GM12878 (cell line): ENCODE measurements around the gene LGI2. TPM values are rescaled to one million over a fixed set of nuclear protein-coding genes. Genes with fewer than 3 reads are reported as not detected.

Source experiments
- ATAC-seq: fragments of 200-7000 bp; cut with Tn5 transposase; 3 replicates; pipeline ENCODE4 v1.9.1; 2020; ENCODE audit warnings: mild to moderate bottlenecking, moderate library complexity
- BruUV-seq: library from RNA; stranded (reverse); fragments of 400-500 nt; replicated peaks from 2 replicates; lab custom pipeline; 2021; lab: Mats Ljungman, UMichigan
- CTCF ChIA-PET: fragments of 300-600 bp; sonication (Branson Sonifier 250); formaldehyde crosslinking; extraction: SDS; loops from one replicate; lab custom pipeline; 2021; ENCODE audit warnings: inconsistent platforms; lab: Yijun Ruan, JAX
- POLR2A ChIA-PET: fragments of 350-600 bp; formaldehyde crosslinking; extraction: SDS; loops from one replicate; lab custom pipeline; 2021; ENCODE audit warnings: inconsistent platforms; lab: Charles Lee
- RAD21 ChIA-PET: fragments of 300-600 bp; sonication (Branson Sonifier 250); formaldehyde crosslinking; loops from one replicate; lab custom pipeline; 2023; ENCODE audit warnings: antibody characterized with exemption; ENCODE audit not compliant: unreplicated experiment; lab: Charles Lee
- SMC1A ChIA-PET: fragments of 300-600 bp; sonication (Branson Sonifier 250); formaldehyde crosslinking; loops from one replicate; lab custom pipeline; 2023; ENCODE audit not compliant: unreplicated experiment, uncharacterized antibody; lab: Charles Lee
- DNase-seq: peaks from one replicate; pipeline ENCODE4 v3.0.0-alpha.2; 2011; ENCODE audit warnings: low read depth, low spot score
- FAIRE-seq: peaks from 3 replicates; lab custom pipeline; 2011; peaks lifted over from hg19 to GRCh38; lab: Jason Lieb, UNC
- H2AFZ ChIP-seq: 2 replicates; pipeline ENCODE4 v1.6.0; 2011; ENCODE audit warnings: low read depth, low read length, control low read depth; ENCODE audit not compliant: control insufficient read depth
- H3K27ac ChIP-seq: 2 replicates; pipeline ENCODE4 v1.5.1; 2011; ENCODE audit warnings: control low read depth; ENCODE audit not compliant: control insufficient read depth, insufficient read depth
- H3K27me3 ChIP-seq, 2 experiments: replicated peaks in 1 of 2; 2 replicates each; pipeline versions ENCODE4 v1.6.0 to v1.6.1; 2011; ENCODE audit warnings: low read length in 1 of 2; ENCODE audit not compliant: control insufficient read depth in 2 of 2, insufficient read depth in 2 of 2
- H3K36me3 ChIP-seq, 2 experiments: 2 replicates each; pipeline ENCODE4 v1.5.1; 2011; ENCODE audit warnings: low read length in 1 of 2; ENCODE audit not compliant: control insufficient read depth in 2 of 2, insufficient read depth in 2 of 2
- H3K4me1 ChIP-seq: 2 replicates; pipeline ENCODE4 v1.6.1; 2011; ENCODE audit warnings: mild to moderate bottlenecking, low read length, moderate library complexity, mixed read lengths; ENCODE audit not compliant: control insufficient read depth, insufficient read depth
- H3K4me2 ChIP-seq: 2 replicates; pipeline ENCODE4 v1.6.0; 2011; ENCODE audit warnings: control low read depth; ENCODE audit not compliant: control insufficient read depth, insufficient read depth
- H3K4me3 ChIP-seq: fragments of 200-600 bp; sonication (generic); 2 replicates; pipeline ENCODE4 v1.5.1; 2016
- H3K79me2 ChIP-seq: 2 replicates; pipeline ENCODE4 v1.6.0; 2011; ENCODE audit warnings: low read length; ENCODE audit not compliant: control insufficient read depth, insufficient read depth
- H3K9ac ChIP-seq: 2 replicates; pipeline ENCODE4 v1.8.0; 2011; ENCODE audit warnings: low read length, control low read depth, mixed read lengths; ENCODE audit not compliant: control insufficient read depth, insufficient read depth
- H3K9me3 ChIP-seq: replicated peaks from 3 replicates; pipeline ENCODE4 v1.5.1; 2011; ENCODE audit warnings: mild to moderate bottlenecking, low read length; ENCODE audit not compliant: control insufficient read depth, insufficient read depth
- H4K20me1 ChIP-seq: 2 replicates; pipeline ENCODE4 v1.6.0; 2011; ENCODE audit not compliant: control insufficient read depth, insufficient read depth
- ATF2 ChIP-seq: IDR thresholded peaks from 2 replicates; pipeline ENCODE4 v1.6.1; 2012; ENCODE audit warnings: low read length, inconsistent platforms
- BHLHE40 ChIP-seq, 2 experiments: fragments of 450-650 bp in 1 of 2; IDR thresholded peaks; 2 replicates each; pipeline ENCODE4 v1.6.1; 2011 to 2017; ENCODE audit warnings: low read depth in 2 of 2, borderline replicate concordance in 1 of 2, improper control_type of control experiment in 1 of 2, low read length in 1 of 2, mild to moderate bottlenecking in 1 of 2
- CUX1 ChIP-seq: IDR thresholded peaks from 2 replicates; pipeline ENCODE4 v1.6.1; 2012; ENCODE audit warnings: improper control_type of control experiment, low read depth, low read length; ENCODE audit not compliant: insufficient replicate concordance
- FOXM1 ChIP-seq: IDR thresholded peaks from 2 replicates; pipeline ENCODE4 v1.6.1; 2012; ENCODE audit warnings: low read depth, mild to moderate bottlenecking, inconsistent platforms, low read length, moderate library complexity
- HDAC2 ChIP-seq: fragments of 200-600 bp; sonication (generic); IDR thresholded peaks from 2 replicates; pipeline ENCODE4 v1.6.1; 2017
- KAT2A ChIP-seq: conservative IDR thresholded peaks from 2 replicates; pipeline ENCODE4 v1.6.1; 2011; ENCODE audit warnings: low read depth, low read length; ENCODE audit not compliant: control insufficient read depth
- KLF5 ChIP-seq: fragments of 450-650 bp; IDR thresholded peaks from 2 replicates; pipeline ENCODE4 v1.6.1; 2014; ENCODE audit warnings: mild to moderate bottlenecking; ENCODE audit not compliant: partially characterized antibody
- MAX ChIP-seq: IDR thresholded peaks from 2 replicates; pipeline ENCODE4 v1.6.1; 2012; ENCODE audit warnings: low read depth, low read length, improper control_type of control experiment
- MEF2B ChIP-seq: fragments of 450-650 bp; IDR thresholded peaks from 2 replicates; pipeline ENCODE4 v1.6.1; 2018; ENCODE audit warnings: mild to moderate bottlenecking, moderate library complexity; ENCODE audit not compliant: partially characterized antibody, poor library complexity, severe bottlenecking
- SMARCA5 ChIP-seq: fragments of 450-650 bp; IDR thresholded peaks from 2 replicates; pipeline ENCODE4 v1.6.1; 2017; ENCODE audit warnings: mild to moderate bottlenecking
- SRF ChIP-seq, 2 experiments: IDR thresholded peaks; 2 replicates each; pipeline ENCODE4 v1.6.1; 2011; ENCODE audit warnings: low read depth in 2 of 2, low read length in 2 of 2, mild to moderate bottlenecking in 1 of 2, moderate library complexity in 1 of 2
- SUZ12 ChIP-seq: fragments of 200-600 bp; sonication (generic); IDR thresholded peaks from one replicate; pipeline ENCODE4 v1.6.1; 2018; ENCODE audit warnings: antibody characterized with exemption, mild to moderate bottlenecking; ENCODE audit not compliant: unreplicated experiment
- TCF12 ChIP-seq: IDR thresholded peaks from 2 replicates; pipeline ENCODE4 v1.6.1; 2011; ENCODE audit warnings: low read depth, mild to moderate bottlenecking, low read length
- YY1 ChIP-seq: IDR thresholded peaks from 2 replicates; pipeline ENCODE4 v1.6.1; 2011; ENCODE audit warnings: low read depth, mild to moderate bottlenecking, low read length
- ZZZ3 ChIP-seq: IDR thresholded peaks from 2 replicates; pipeline ENCODE4 v1.6.1; 2011; ENCODE audit warnings: low read depth; ENCODE audit not compliant: control insufficient read depth, insufficient read length
- WGBS: methylation state at CpG from one replicate; pipeline ENCODE4 v1.1.6; 2016; ENCODE audit warnings: low lambda C conversion rate; ENCODE audit not compliant: insufficient replicate concordance, insufficient coverage; ENCODE audit errors: missing lambda C conversion rate; 5-methylcytosine and 5-hydroxymethylcytosine counted together
- in situ Hi-C: fragments of 300-500 bp; cut with MboI; formaldehyde crosslinking; loops from 9 replicates; pipeline ENCODE4 v1.14.3; 2018; ENCODE audit warnings: mixed read lengths
- intact Hi-C: fragments of 100-400 bp; cut with micrococcal nuclease; formaldehyde crosslinking; loops from one replicate; pipeline ENCODE4 v1.14.2; 2022; ENCODE audit not compliant: unreplicated experiment
- polyA plus RNA-seq, 11 experiments: library from polyadenylated mRNA; depleted of rRNA in 4 of 11; unstranded in 6 of 11; stranded (reverse) in 5 of 11; fragments of >200 nt; fragmentation: Nextera tagmentation in 4 of 11; fragmentation: Illumina TruSeq in 1 of 11; extraction: Ambion mirVana in 4 of 11; extraction: Trizol in 1 of 11; gene quantifications; 1 replicate in 1 of 11; 2 replicates in 10 of 11; pipeline versions ENCODE4 v1.2.1 to v1.2.3, GENCODE V29; 2011 to 2016; ENCODE audit warnings: inconsistent platforms in 2 of 11, missing spikeins in 2 of 11, low read depth in 1 of 11
- total RNA-seq, 4 experiments: library from RNA; depleted of rRNA in 3 of 4; stranded (reverse); fragments of >200 nt in 3 of 4; fragmentation: Illumina TruSeq in 1 of 4; extraction: Trizol in 1 of 4; gene quantifications; 2 replicates each; pipeline versions ENCODE4 v1.2.1 to v1.2.3, GENCODE V29; 2013 to 2021
- TF ChIP-seq, protein P1 (sequence below): fragments of 450-650 bp; IDR thresholded peaks from 2 replicates; pipeline ENCODE4 v1.6.1; 2017; ENCODE audit warnings: low read depth, mild to moderate bottlenecking, moderate library complexity

The LGI2 gene
- total and polyA plus RNA-seq, 10 of the 15 experiments (the other 5 are each of a cell fraction or from before 2014, with no cell fraction given), result not detected

GRCh38 chr4:25057299-25057698 is 26.6 kb upstream of the LGI2 start:
- WGBS, result 3% methylated on average over 8 of the region's 8 CpGs
- CTCF ChIA-PET, result no interaction called here
- no peak overlapping the region for H2AFZ ChIP-seq

More at GRCh38 chr4:25057299-25057698, 26.6 kb upstream of the LGI2 start:
- POLR2A ChIA-PET, result no interaction called here
- in situ Hi-C loops (no loop called here), intact Hi-C loops (loop anchor here (5.0 kb wide), 1 partner anchor 670 kb away; no protein-coding TSS in a partner anchor)
- Histone ChIP-seq H3K79me2 (no peaks in the 10 kb centered on the region), H3K4me1 (no peaks in the 10 kb centered on the region), H3K4me3 (no peak overlapping the region), H3K36me3 (no peaks in the 10 kb centered on the region), H3K9me3 (no peaks in the 10 kb centered on the region)
- ATAC-seq (no peak), FAIRE-seq (no peak)
- no peak for TF ChIP-seq TCF12
- TF ChIP-seq, protein P1, sequence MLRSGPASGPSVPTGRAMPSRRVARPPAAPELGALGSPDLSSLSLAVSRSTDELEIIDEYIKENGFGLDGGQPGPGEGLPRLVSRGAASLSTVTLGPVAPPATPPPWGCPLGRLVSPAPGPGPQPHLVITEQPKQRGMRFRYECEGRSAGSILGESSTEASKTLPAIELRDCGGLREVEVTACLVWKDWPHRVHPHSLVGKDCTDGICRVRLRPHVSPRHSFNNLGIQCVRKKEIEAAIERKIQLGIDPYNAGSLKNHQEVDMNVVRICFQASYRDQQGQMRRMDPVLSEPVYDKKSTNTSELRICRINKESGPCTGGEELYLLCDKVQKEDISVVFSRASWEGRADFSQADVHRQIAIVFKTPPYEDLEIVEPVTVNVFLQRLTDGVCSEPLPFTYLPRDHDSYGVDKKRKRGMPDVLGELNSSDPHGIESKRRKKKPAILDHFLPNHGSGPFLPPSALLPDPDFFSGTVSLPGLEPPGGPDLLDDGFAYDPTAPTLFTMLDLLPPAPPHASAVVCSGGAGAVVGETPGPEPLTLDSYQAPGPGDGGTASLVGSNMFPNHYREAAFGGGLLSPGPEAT, result no peak
- TF ChIP-seq ATF2, result no peak
- no peak for TF ChIP-seq HDAC2
- TF ChIP-seq MEF2B, result no peak
- TF ChIP-seq BHLHE40 (IDR thresholded peaks at IDR 0.05; ENCODE audit: borderline replicate concordance in 1 of 2, low read depth in 2 of 2, low read length in 1 of 2), result no peak
- TF ChIP-seq KLF5, result no peak
- no peak for TF ChIP-seq SUZ12
- no peak for TF ChIP-seq MAX
- TF ChIP-seq SRF (IDR thresholded peaks at IDR 0.05; ENCODE audit: low read depth in 2 of 2, low read length in 2 of 2), result no peak
- no peak for TF ChIP-seq KAT2A
- TF ChIP-seq CUX1, result no peak
- TF ChIP-seq FOXM1, result no peak
- TF ChIP-seq YY1, result no peak
- no peak for TF ChIP-seq ZZZ3
- no peak for TF ChIP-seq SMARCA5
- TF ChIP-seq, all 136 proteins: peak for 0
- 0 out of 4 replicates have a peak, but pooled peaks cover 0 to 1% of the 10 kb centered on the region in 2 experiments for H3K27me3 ChIP-seq
- SMC1A ChIA-PET, result no interaction called here
- no peaks in the 10 kb centered on the region for H4K20me1 ChIP-seq
- DNase-seq, result no peak
- H3K9ac ChIP-seq, result no peak overlapping the region
- RAD21 ChIA-PET, result no interaction called here
- no peak overlapping the region for H3K4me2 ChIP-seq
- BruUV-seq, result no TSS peak
- no peak overlapping the region for H3K27ac ChIP-seq
